Left colon (tissue), 2 donors: ENCODE results near the gene CRYBA4. TPM values are rescaled to one million over a fixed set of nuclear protein-coding genes. Genes with fewer than 3 reads are reported as not detected.
"Not testable (repeated sequence)": the region's sequence is repeated elsewhere in the genome, so short reads cannot be mapped to it uniquely, and the experiment has no call there.

ENCODE experiments used
- ATAC-seq: fragments of 200-7000 bp; cut with Tn5 transposase; one replicate; pipeline ENCODE4 v1.9.1; 2020; ENCODE audit warnings: mild to moderate bottlenecking, moderate library complexity
- DNase-seq, 2 donors: peaks; one replicate each; pipeline ENCODE4 v3.0.0-alpha.2; 2020
- intact Hi-C, 2 donors: fragments of 100-400 bp; cut with DNase I in 1 of 2; cut with micrococcal nuclease in 1 of 2; formaldehyde crosslinking; loops; one replicate each; pipeline versions ENCODE4 v1.11.2 to v1.14.0; 2022; cut with DNase I, micrococcal nuclease
- total RNA-seq, 2 donors: library from RNA; stranded (reverse); fragmentation: NEBNext Ultra II Directional; extraction: Animal tissue kit (Norgen Biotek cat#: 25700); gene quantifications; one replicate each; pipeline ENCODE4 v1.2.1, GENCODE V29; 2021
- donor health status: DM: no; HTN: no; CAD: no.
- donor health status: DM: yes; HTN: yes; CAD: no.

The CRYBA4 gene
- total RNA-seq, 2 donors from 2014 or later, result not detected

- DNase-seq, result peak; percentile 64 to 82
- intact Hi-C loops, result no loop called here
- peak; percentile 93 for ATAC-seq
These were observed 31.7 kb upstream of the CRYBA4 start, which contains the start of gene TPST2 for GRCh38 chr22:26589845-26590736. TPST2 (minus strand) TSS chr22:26590132; CDS start chr22:26541630, 48,502 bp downstream.

GRCh38 chr22:26592421-26592891, 29.3 kb upstream of the CRYBA4 start:
- peak; percentile 42 to 52 for DNase-seq
- intact Hi-C loops, result no loop called here
- peak; percentile 31 for ATAC-seq

- no peak for ATAC-seq
- DNase-seq, result no peak
- intact Hi-C loops, result no loop called here
These were observed 28.0 kb upstream of the CRYBA4 start for GRCh38 chr22:26593763-26594162.

GRCh38 chr22:26597026-26597425, 24.7 kb upstream of the CRYBA4 start:
- DNase-seq, result peak in 1 of 2 donors; percentile 4
- intact Hi-C loops, result no loop called here
- no peak for ATAC-seq

DNA sequence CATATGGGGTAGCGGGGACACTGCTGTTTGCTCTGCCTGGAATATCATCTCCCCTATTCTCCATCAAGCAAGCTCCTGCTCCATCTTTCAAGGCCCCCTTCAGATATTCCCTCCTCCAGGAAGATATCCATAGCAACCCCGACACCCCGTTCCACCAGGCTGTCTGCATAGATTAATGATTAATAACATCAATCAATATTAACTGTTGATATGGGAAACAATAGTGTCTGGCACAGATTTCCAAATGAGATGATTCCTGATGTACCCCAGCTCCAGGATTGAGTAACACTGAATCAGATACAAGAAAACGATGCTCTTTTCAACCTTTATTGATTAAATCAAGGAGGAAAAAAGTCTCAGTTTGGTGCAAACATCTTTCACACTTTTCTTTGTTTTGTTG, 24.3 kb upstream of the CRYBA4 start:
- intact Hi-C loops, result no loop called here
- ATAC-seq (no peak), DNase-seq (no peak)

DNA sequence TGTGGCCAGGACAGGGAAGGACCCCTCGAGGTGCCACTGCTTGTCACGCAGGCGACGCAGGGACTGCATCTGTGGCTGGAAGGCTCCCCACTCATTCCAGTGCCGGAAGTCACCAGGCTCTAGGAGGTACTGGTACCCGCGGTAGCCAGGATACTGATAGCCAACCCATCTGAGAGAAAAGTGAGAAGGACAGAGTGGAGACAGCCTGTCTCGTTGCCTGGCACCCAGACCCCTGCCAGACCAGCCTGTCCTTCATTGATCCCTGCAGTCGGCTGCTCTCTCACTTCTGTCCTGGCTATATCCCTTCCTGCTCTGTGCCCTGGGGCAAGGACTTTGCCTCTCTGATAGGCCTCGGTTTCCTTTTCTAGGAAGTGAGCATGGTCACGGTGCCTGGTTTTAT, 22.3 kb upstream of the CRYBA4 start:
- intact Hi-C loops, result no loop called here
- ATAC-seq, result no peak

GRCh38 chr22:26601726-26602125, 20.0 kb upstream of the CRYBA4 start:
- intact Hi-C loops, result no loop called here
- DNase-seq, result peak in 1 of 2 donors; percentile 7
- ATAC-seq, result no peak

More for the DNA sequence above, 22.3 kb upstream of the CRYBA4 start:
- DNase-seq, result peak in 1 of 2 donors; percentile 14

DNA sequence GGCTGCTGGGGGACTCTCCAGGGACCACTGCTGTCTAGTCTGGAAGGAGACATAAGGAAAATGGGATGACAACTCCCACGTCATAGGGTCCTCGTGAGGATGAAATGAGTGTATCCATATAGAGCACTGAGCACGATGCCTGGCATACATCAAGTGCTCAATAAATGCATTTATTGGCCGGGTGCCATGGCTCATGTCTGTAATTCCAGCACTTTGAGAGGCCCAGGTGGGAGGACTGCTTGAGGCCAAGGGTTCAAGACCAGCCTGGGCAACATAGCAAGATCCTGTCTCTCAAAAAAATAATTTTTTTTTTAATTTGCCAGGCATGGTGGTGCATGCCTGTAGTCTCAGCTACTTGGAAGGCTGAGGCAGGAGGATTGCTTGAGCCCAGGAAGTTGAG, 19.6 kb upstream of the CRYBA4 start:
- DNase-seq (no peak), ATAC-seq (no peak)
- intact Hi-C loops, result no loop called here

DNA sequence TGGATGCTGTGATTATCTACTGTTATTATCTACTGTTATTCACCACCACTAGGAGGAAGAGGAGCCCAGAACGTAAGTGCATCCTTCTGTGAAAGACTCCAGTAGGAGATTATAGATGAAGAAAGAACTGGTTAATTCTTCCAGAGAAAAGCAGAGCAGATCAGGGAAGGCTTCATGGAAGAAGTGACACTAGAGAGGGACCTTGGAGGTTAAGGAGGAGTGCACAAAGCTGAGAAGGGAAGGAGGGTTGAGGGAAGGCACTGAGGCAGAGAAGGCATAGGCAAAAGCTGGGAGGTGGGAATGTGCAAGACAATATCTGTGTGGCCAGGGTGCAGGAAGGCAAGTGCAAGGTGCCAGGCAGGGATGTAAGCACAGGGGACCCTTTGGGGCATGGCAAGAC, 17.4 kb upstream of the CRYBA4 start:
- no peak for ATAC-seq
- DNase-seq, result no peak
- intact Hi-C loops, result no loop called here

DNA sequence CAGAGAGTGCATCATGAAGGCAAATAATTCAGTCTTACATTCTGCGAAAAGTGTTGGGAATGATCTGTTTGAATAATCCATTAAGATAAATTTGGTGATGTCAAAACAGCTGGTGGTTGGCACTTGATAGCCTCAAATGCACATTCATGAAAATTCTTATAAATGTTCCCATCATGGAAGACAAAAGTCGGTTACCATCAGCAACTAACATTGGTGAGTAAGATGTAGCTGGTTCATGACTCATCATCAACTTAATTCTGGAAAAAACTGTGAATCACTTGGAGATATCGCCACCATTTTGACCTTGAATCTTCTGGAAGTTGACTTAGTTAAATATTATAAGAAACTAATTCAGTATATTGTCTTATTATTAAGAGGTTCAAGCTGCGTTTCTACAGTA, 15.2 kb upstream of the CRYBA4 start:
- intact Hi-C loops, result no loop called here
- ATAC-seq (no peak), DNase-seq (no peak)

DNA sequence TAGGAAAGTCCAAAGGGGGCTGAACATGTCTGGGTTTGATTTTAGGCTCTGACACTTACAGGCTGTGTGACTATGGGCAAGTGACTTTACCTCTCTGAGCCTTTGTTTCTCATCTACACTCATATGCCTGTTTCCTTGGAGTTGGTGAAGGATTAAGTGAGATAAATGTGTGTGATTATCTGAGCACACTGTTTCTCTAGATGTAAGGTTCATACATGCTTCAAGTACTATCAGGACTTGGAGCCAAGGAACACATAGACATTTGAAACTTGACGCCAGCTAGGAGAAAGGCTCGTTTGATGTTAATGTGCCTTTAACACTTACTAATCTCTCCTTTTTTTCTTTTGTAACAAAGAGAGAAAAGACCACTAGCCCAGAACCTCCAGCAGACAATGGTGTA, 13.6 kb upstream of the CRYBA4 start:
- DNase-seq (no peak), ATAC-seq (no peak)
- intact Hi-C loops, result no loop called here

DNA sequence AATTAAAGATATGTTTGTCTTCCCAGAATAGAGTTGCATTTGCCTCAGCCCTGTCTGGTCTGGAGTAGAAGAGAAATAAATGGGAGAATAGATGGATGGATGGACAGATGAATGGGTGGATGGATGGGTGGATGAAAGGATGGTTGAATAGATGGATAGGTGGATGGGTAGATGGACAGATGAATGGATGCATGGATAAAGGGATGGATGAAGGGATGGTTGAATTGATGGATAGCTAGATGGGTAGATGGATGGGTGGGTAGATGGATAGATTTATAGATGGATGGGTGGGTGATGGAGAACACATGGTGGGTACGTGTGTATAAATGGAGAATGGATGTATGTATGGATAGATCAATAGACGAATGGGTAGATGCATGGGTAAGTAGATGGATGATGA, 12.5 kb upstream of the CRYBA4 start:
- no peak for ATAC-seq
- DNase-seq, result no peak
- intact Hi-C loops, result no loop called here

GRCh38 chr22:26610072-26610958, 11.4 kb upstream of the CRYBA4 start:
- peak; percentile 48 to 56 for DNase-seq
- intact Hi-C loops, result no loop called here
- ATAC-seq, result no peak

DNA sequence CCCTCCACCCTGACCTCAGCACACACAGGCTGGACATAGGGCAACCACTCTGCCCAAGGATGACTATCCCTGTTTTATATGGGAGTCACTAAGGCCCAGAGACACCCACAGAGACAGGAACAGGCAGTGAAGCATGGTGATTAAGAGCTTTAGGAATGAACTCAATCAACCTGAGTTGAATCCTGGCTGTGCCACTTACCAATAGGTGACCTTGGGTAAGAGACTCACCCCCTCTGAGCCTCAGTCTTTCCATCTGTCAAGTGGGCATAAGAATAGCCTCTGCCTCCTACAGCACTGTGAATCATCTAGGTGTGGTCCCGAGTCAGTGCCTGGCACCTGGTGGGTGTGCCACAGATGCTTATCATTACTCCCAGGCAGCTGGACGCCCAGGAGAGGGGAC, 10.8 kb upstream of the CRYBA4 start:
- DNase-seq (no peak), ATAC-seq (no peak)
- intact Hi-C loops, result no loop called here

DNA sequence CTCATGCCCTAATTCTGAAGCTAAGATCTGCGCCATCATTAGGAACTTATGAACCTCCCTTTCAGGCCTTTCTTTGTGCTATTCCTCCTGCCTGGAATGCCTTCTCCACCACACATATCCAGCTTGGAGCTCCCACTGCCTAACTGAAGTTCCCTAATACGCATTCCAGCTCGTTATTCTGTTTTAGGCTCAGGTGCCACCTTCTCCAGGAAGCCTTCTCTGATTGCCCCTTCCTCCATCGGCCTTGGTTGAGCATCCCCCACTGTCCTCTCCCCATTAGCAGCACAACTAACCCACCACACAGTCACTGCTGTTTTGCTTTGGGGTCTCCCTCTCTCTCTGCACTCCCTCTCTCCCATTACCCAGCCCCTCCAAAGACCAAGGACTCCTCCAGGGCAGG, 9.1 kb upstream of the CRYBA4 start:
- intact Hi-C loops, result no loop called here
- DNase-seq, result no peak
- no peak for ATAC-seq

DNA sequence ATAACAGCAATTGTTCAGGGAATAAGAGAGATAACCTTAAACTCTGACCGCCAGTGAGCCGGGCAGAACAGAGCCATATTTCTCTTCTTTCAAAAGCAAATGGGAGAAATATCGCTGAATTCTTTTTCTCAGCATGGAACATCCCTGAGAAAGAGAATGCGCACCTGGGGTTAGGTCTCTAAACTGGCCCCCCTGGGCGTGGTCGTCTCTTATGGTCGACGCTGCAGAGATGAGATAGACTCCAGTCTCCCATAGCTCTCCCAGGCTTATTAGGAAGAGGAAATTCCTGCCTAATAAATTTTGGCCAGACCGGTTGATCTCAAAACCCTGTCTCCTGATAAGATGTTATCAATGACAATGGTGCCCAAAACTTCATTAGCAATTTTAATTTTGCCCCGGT, 8.0 kb upstream of the CRYBA4 start:
- intact Hi-C loops, ATAC-seq, DNase-seq: not testable (repeated sequence)

GRCh38 chr22:26614322-26614721, 7.4 kb upstream of the CRYBA4 start:
- ATAC-seq (no peak), DNase-seq (no peak)
- intact Hi-C loops, result no loop called here

GRCh38 chr22:26615149-26615548, 6.6 kb upstream of the CRYBA4 start:
- intact Hi-C loops, result no loop called here
- ATAC-seq, result no peak
- DNase-seq, result peak in 1 of 2 donors; percentile 36

- no peak for ATAC-seq
- intact Hi-C loops, result no loop called here
- DNase-seq, result no peak
These were observed 5.8 kb upstream of the CRYBA4 start for GRCh38 chr22:26615830-26616435.
